ENCODE data around the gene PSMB10. TPM values are rescaled to one million over a fixed set of nuclear protein-coding genes. Genes with fewer than 3 reads are reported as not detected.
"Not testable (repeated sequence)": the region's sequence is repeated elsewhere in the genome, so short reads cannot be mapped to it uniquely, and the experiment has no call there.

PSMB10 gene
- total and polyA plus RNA-seq, 3 experiments from 2014 or later, result 176 to 518 (median 189) TPM

GRCh38 chr16:67942510-67943255, 6.0 kb upstream of the PSMB10 start:
- no peaks in the 10 kb centered on the region for H3K9me3 Mint-ChIP-seq
- H3K27ac Mint-ChIP-seq, result no peak overlapping the region
- H3K36me3 ChIP-seq (ENCODE audit: insufficient read depth, low read length), result peaks cover 5% of the 10 kb centered on the region
- peaks cover 0 to 24% (median 0%) of the 10 kb centered on the region in 3 donors for H3K36me3 Mint-ChIP-seq
- peaks cover 29% of the 10 kb centered on the region for H3K4me1 ChIP-seq (ENCODE audit: insufficient read depth, low read length)
- no peak overlapping the region for H3K27ac ChIP-seq (ENCODE audit: low read depth, low read length)
- H3K4me1 Mint-ChIP-seq, result peaks cover 16 to 28% (median 20%) of the 10 kb centered on the region in 3 donors
- no peaks in the 10 kb centered on the region for H3K27me3 Mint-ChIP-seq
- POLR2A ChIA-PET, result no interaction called here
- H3K4me3 Mint-ChIP-seq, result no peak overlapping the region
- no peak overlapping the region for H3K4me3 ChIP-seq (ENCODE audit: low read length)
- no peak for DNase-seq
- H3K9me3 ChIP-seq (ENCODE audit: low read length), result no peaks in the 10 kb centered on the region
- H3K27me3 ChIP-seq (ENCODE audit: insufficient read depth, low read length, poor library complexity, severe bottlenecking), result no peaks in the 10 kb centered on the region
- CTCF ChIA-PET, result interaction anchor here (0.6 to 5.3 kb wide), 11 partner anchors 10 to 228 kb away, joined by 3 to 27 read pairs (median 4); partner anchors contain the start of genes DDX28, DUS2 and NRN1L

GRCh38 chr16:67942200-67942509, 5.5 kb upstream of the PSMB10 start:
- DNase-seq, result peak in 1 of 5 donors; percentile 22
- H3K27me3 Mint-ChIP-seq, result no peaks in the 10 kb centered on the region

GRCh38 chr16:67941469-67942199, 5.0 kb upstream of the PSMB10 start:
- no peak for DNase-seq
- CTCF ChIA-PET, result interaction anchor here (0.7 to 5.3 kb wide), 15 partner anchors 9 to 227 kb away, joined by 3 to 27 read pairs (median 4); partner anchors contain the start of genes DDX28, DPEP2NB, DUS2 and NRN1L
- Histone ChIP-seq H3K4me3 (ENCODE audit: low read length) (no peak overlapping the region), H3K9me3 (ENCODE audit: low read length) (no peaks in the 10 kb centered on the region), H3K27me3 (ENCODE audit: insufficient read depth, low read length, poor library complexity, severe bottlenecking) (no peaks in the 10 kb centered on the region), H3K27ac (ENCODE audit: low read depth, low read length) (no peak overlapping the region), H3K4me1 (ENCODE audit: insufficient read depth, low read length) (peaks cover 38% of the 10 kb centered on the region), H3K36me3 (ENCODE audit: insufficient read depth, low read length) (peaks cover 5% of the 10 kb centered on the region)
- peaks cover 0 to 2% of the 10 kb centered on the region in 2 donors for H3K27me3 Mint-ChIP-seq
- no peaks in the 10 kb centered on the region for H3K9me3 Mint-ChIP-seq
- H3K36me3 Mint-ChIP-seq, result peaks cover 0 to 25% (median 0%) of the 10 kb centered on the region in 3 donors
- H3K4me1 Mint-ChIP-seq, result peaks cover 24 to 37% (median 28%) of the 10 kb centered on the region in 3 donors
- POLR2A ChIA-PET, result interaction anchor here (0.6 kb wide), 1 partner anchor 49 kb away, joined by 9 read pairs; no protein-coding TSS in a partner anchor
- peak overlapping the region in 6 of 8 donors; percentile 29 to 86 (median 60) for H3K27ac Mint-ChIP-seq
- H3K4me3 Mint-ChIP-seq, result no peak overlapping the region

More at GRCh38 chr16:67942200-67942509, 5.5 kb upstream of the PSMB10 start:
- POLR2A ChIA-PET, result no interaction called here
- Histone ChIP-seq H3K4me3 (ENCODE audit: low read length) (no peak overlapping the region), H3K27me3 (ENCODE audit: insufficient read depth, low read length, poor library complexity, severe bottlenecking) (no peaks in the 10 kb centered on the region), H3K36me3 (ENCODE audit: insufficient read depth, low read length) (peaks cover 5% of the 10 kb centered on the region), H3K27ac (ENCODE audit: low read depth, low read length) (no peak overlapping the region), H3K4me1 (ENCODE audit: insufficient read depth, low read length) (peaks cover 34% of the 10 kb centered on the region), H3K9me3 (ENCODE audit: low read length) (no peaks in the 10 kb centered on the region)
- CTCF ChIA-PET, result interaction anchor here (0.6 to 5.3 kb wide), 12 partner anchors 10 to 227 kb away, joined by 3 to 27 read pairs (median 4); partner anchors contain the start of genes DDX28, DUS2 and NRN1L
- Mint-ChIP-seq H3K4me1 (peaks cover 19 to 32% (median 23%) of the 10 kb centered on the region in 3 donors), H3K27ac (peak overlapping the region in 3 of 8 donors; percentile 61 to 86 (median 73)), H3K4me3 (no peak overlapping the region), H3K36me3 (peaks cover 0 to 23% (median 0%) of the 10 kb centered on the region in 3 donors), H3K9me3 (no peaks in the 10 kb centered on the region)

- ChIA-PET POLR2A (no interaction called here), CTCF (interaction anchor here (0.8 to 5.3 kb wide), 11 partner anchors 10 to 127 kb away, joined by 3 to 27 read pairs (median 4); partner anchors contain the start of genes DPEP2NB, NRN1L and SLC12A4)
- Mint-ChIP-seq H3K27ac (peak overlapping the region; percentile 19 to 97 (median 82)), H3K4me1 (peaks cover 24 to 40% (median 31%) of the 10 kb centered on the region in 3 donors), H3K9me3 (no peaks in the 10 kb centered on the region), H3K27me3 (peaks cover 0 to 3% of the 10 kb centered on the region in 2 donors), H3K36me3 (peaks cover 0 to 24% (median 0%) of the 10 kb centered on the region in 3 donors), H3K4me3 (peak overlapping the region in 6 of 7 donors; percentile 50 to 87 (median 61))
- no peaks in the 10 kb centered on the region for H3K9me3 ChIP-seq (ENCODE audit: low read length)
- peaks cover under 1% of the 10 kb centered on the region for H3K36me3 ChIP-seq (ENCODE audit: insufficient read depth, low read length)
- no peak overlapping the region for H3K4me3 ChIP-seq (ENCODE audit: low read length)
- H3K27me3 ChIP-seq (ENCODE audit: insufficient read depth, low read length, poor library complexity, severe bottlenecking), result no peaks in the 10 kb centered on the region
- no peak overlapping the region for H3K27ac ChIP-seq (ENCODE audit: low read depth, low read length)
- H3K4me1 ChIP-seq (ENCODE audit: insufficient read depth, low read length), result peaks cover 38% of the 10 kb centered on the region
- no peak for DNase-seq
These were observed 3.9 kb upstream of the PSMB10 start for GRCh38 chr16:67940446-67941089.

- peaks cover 0 to 25% (median 2%) of the 10 kb centered on the region in 3 donors for H3K36me3 Mint-ChIP-seq
- peak overlapping the region; percentile 14 to 97 (median 82) for H3K27ac Mint-ChIP-seq
- H3K36me3 ChIP-seq (ENCODE audit: insufficient read depth, low read length), result peaks cover 6% of the 10 kb centered on the region
- peak; percentile 7 to 67 (median 26) for DNase-seq
- ChIA-PET CTCF (interaction anchor here (1.2 to 5.3 kb wide), 10 partner anchors 11 to 419 kb away, joined by 3 to 27 read pairs (median 4); partner anchors contain the start of genes NRN1L and SLC12A4), POLR2A (no interaction called here)
- peaks cover 0 to 3% of the 10 kb centered on the region in 2 donors for H3K27me3 Mint-ChIP-seq
- peaks cover 46% of the 10 kb centered on the region for H3K4me1 ChIP-seq (ENCODE audit: insufficient read depth, low read length)
- no peaks in the 10 kb centered on the region for H3K9me3 Mint-ChIP-seq
- H3K27ac ChIP-seq (ENCODE audit: low read depth, low read length), result no peak overlapping the region
- no peaks in the 10 kb centered on the region for H3K9me3 ChIP-seq (ENCODE audit: low read length)
- H3K27me3 ChIP-seq (ENCODE audit: insufficient read depth, low read length, poor library complexity, severe bottlenecking), result no peaks in the 10 kb centered on the region
- peak overlapping the region; percentile 35 for H3K4me3 ChIP-seq (ENCODE audit: low read length)
- H3K4me1 Mint-ChIP-seq, result peaks cover 32 to 48% (median 39%) of the 10 kb centered on the region in 3 donors
- H3K4me3 Mint-ChIP-seq, result peak overlapping the region; percentile 31 to 87 (median 59)
These were observed 3.1 kb upstream of the PSMB10 start for GRCh38 chr16:67939507-67940445.

- CTCF ChIA-PET, result interaction anchor here (1.3 to 3.1 kb wide), 2 partner anchors 103 to 417 kb away, joined by 4 to 8 read pairs; no protein-coding TSS in a partner anchor
- DNase-seq; H3K9me3 Mint-ChIP-seq; H3K9me3 ChIP-seq (ENCODE audit: low read length); H3K27me3 ChIP-seq (ENCODE audit: insufficient read depth, low read length, poor library complexity, severe bottlenecking); H3K27me3 Mint-ChIP-seq: not testable (repeated sequence)
- peaks cover 19% of the 10 kb centered on the region for H3K36me3 ChIP-seq (ENCODE audit: insufficient read depth, low read length)
- POLR2A ChIA-PET, result interaction anchor here (3.1 kb wide), 1 partner anchor 147 kb away, joined by 18 read pairs; the partner anchor contains the start of gene NFATC3
- Mint-ChIP-seq H3K36me3 (peaks cover 0 to 41% (median 2%) of the 10 kb centered on the region in 3 donors), H3K4me3 (peak overlapping the region in 6 of 7 donors; percentile 100), H3K27ac (peak overlapping the region in 4 of 8 donors; percentile 97 to 99 (median 98)), H3K4me1 (peaks cover 40 to 60% (median 44%) of the 10 kb centered on the region in 3 donors)
- peak overlapping the region; percentile 97 for H3K4me3 ChIP-seq (ENCODE audit: low read length)
- peaks cover 54% of the 10 kb centered on the region for H3K4me1 ChIP-seq (ENCODE audit: insufficient read depth, low read length)
- peak overlapping the region; percentile 87 for H3K27ac ChIP-seq (ENCODE audit: low read depth, low read length)
These were observed 1.1 kb upstream of the PSMB10 start for GRCh38 chr16:67937713-67938112.
